Right lung (tissue), 5 donors: ENCODE results near the gene GRIN2D. TPM values are rescaled to one million over a fixed set of nuclear protein-coding genes. Genes with fewer than 3 reads are reported as not detected.

Source experiments
- DNase-seq, 2 donors: peaks; one replicate each; pipeline ENCODE4 v3.0.0-alpha.2; 2013
- polyA plus RNA-seq, 5 donors: library from polyadenylated mRNA; unstranded; fragments of 120-200 nt; gene quantifications; one replicate each; pipeline versions ENCODE4 v1.2.1 to v1.2.3, GENCODE V29; 2013; ENCODE audit warnings: inconsistent platforms in 1 of 5, low replicate concordance in 1 of 5; ENCODE audit not compliant: insufficient read length in 5 of 5, insufficient read depth in 1 of 5

Gene GRIN2D
- polyA plus RNA-seq, 5 donors, result 0.13 to 0.58 (median 0.40) TPM

DNA sequence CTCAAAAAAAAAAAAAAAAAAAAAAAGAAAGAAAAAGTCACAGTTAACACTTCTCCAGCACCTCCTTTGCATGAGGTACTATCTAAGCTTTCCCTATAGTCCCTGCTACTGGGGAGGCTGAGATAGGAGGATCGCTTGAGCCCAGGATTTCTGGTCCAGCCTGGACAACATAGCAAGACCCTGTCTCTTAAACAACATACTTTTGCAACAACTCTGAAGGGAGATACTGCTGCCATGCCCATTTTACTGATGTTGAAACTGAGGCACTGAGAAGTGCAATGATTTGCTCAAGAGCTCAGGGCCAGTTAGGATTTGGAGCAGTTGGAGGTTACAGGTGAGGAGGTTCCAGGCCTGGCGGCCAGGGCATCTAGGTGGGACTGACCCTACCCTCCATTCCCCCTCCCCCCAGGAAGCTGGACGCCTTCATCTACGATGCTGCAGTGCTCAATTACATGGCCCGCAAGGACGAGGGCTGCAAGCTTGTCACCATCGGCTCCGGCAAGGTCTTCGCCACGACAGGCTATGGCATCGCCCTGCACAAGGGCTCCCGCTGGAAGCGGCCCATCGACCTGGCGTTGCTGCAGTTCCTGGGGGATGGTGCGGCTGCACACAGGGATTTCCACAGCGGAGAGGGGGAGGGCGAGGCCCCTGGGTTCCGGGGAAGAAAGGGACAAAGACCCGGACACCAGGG, 48.0 kb downstream of the GRIN2D start:
- DNase-seq, result no peak

DNA sequence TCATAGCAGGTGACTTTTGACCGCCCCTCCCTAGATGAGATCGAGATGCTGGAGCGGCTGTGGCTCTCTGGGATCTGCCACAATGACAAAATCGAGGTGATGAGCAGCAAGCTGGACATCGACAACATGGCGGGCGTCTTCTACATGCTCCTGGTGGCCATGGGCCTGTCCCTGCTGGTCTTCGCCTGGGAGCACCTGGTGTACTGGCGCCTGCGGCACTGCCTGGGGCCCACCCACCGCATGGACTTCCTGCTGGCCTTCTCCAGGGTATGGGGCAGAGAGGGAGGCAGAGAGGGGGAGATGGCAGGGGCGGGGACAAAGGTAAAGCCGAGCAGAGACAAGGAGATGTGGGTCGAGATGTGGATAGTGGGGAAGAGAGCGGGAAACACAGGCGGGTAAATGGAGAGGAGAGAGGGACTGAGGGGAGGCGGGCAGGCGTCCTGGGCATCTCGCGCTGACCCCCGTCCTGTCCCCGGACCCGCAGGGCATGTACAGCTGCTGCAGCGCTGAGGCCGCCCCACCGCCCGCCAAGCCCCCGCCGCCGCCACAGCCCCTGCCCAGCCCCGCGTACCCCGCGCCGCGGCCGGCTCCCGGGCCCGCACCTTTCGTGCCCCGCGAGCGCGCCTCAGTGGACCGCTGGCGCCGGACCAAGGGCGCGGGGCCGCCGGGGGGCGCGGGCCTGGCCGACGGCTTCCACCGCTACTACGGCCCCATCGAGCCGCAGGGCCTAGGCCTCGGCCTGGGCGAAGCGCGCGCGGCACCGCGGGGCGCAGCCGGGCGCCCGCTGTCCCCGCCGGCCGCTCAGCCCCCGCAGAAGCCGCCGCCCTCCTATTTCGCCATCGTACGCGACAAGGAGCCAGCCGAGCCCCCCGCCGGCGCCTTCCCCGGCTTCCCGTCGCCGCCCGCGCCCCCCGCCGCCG, 48.9 kb downstream of the GRIN2D start:
- no peak for DNase-seq

DNA sequence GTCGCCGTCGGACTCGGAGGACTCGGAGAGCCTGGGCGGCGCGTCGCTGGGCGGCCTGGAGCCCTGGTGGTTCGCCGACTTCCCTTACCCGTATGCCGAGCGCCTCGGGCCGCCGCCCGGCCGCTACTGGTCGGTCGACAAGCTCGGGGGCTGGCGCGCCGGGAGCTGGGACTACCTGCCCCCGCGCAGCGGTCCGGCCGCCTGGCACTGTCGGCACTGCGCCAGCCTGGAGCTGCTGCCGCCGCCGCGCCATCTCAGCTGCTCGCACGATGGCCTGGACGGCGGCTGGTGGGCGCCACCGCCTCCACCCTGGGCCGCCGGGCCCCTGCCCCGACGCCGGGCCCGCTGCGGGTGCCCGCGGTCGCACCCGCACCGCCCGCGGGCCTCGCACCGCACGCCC, 49.8 kb downstream of the GRIN2D start:
- no peak for DNase-seq

Other genes starting within 250 kb of the GRIN2D start
- gene LIG1, start 223.3 kb upstream of the GRIN2D start, polyA plus RNA-seq, result 10 to 100 TPM; 56.9 to 71.4 (median 63.0) TPM
- gene ZSWIM9, start 223.0 kb upstream of the GRIN2D start, polyA plus RNA-seq, result 10 to 100 TPM in 3 of 5 donors, 1 to 10 TPM in 2; 7.7 to 11.5 (median 10.6) TPM
- 10 to 100 TPM; 58.7 to 96.3 (median 86.0) TPM for gene CARD8, start 137.8 kb upstream of the GRIN2D start, polyA plus RNA-seq
- 10 to 100 TPM in 1 of 5 donors, 1 to 10 TPM in 4; 8.1 to 10.6 (median 9.0) TPM for gene ZNF114, start 123.6 kb upstream of the GRIN2D start, polyA plus RNA-seq
- gene EMP3, start 68.1 kb upstream of the GRIN2D start, polyA plus RNA-seq, result 100 to 1,000 TPM in 4 of 5 donors, 10 to 100 TPM in 1; 98.1 to 129 (median 108) TPM
- 1 to 10 TPM; 6.6 to 9.2 (median 7.7) TPM for gene TMEM143, start 29.7 kb upstream of the GRIN2D start, polyA plus RNA-seq
- under 1 TPM in 1 of 5 donors, not detected in 4; 0.27 TPM for gene SYNGR4, start 29.3 kb upstream of the GRIN2D start, polyA plus RNA-seq
- gene KDELR1, start 2.1 kb upstream of the GRIN2D start, polyA plus RNA-seq, result 100 to 1,000 TPM; 141 to 191 (median 175) TPM
- 10 to 100 TPM; 17.5 to 30.9 (median 21.7) TPM for gene GRWD1, start 52.3 kb downstream of the GRIN2D start, polyA plus RNA-seq
- gene KCNJ14, start 61.9 kb downstream of the GRIN2D start, polyA plus RNA-seq, result 1 to 10 TPM in 3 of 5 donors, under 1 TPM in 2; 0.70 to 1.5 (median 1.2) TPM
- 100 to 1,000 TPM in 2 of 5 donors, 10 to 100 TPM in 3; 72.6 to 112 (median 87.8) TPM for gene CYTH2, start 75.7 kb downstream of the GRIN2D start, polyA plus RNA-seq
- 1 to 10 TPM; 1.4 to 4.0 (median 2.6) TPM for gene LMTK3, start 118.2 kb downstream of the GRIN2D start, polyA plus RNA-seq
- 1 to 10 TPM; 1.6 to 4.2 (median 3.3) TPM for gene SULT2B1, start 158.5 kb downstream of the GRIN2D start, polyA plus RNA-seq
- gene SPACA4, start 213.1 kb downstream of the GRIN2D start, polyA plus RNA-seq, result under 1 TPM; 0.11 to 0.76 (median 0.32) TPM
- gene FAM83E, start 221.4 kb downstream of the GRIN2D start, polyA plus RNA-seq, result 10 to 100 TPM in 2 of 5 donors, 1 to 10 TPM in 3; 3.7 to 11.6 (median 4.8) TPM
- gene RPL18, start 225.5 kb downstream of the GRIN2D start, polyA plus RNA-seq, result 1,000 to 10,000 TPM; 1,161 to 2,077 (median 1,395) TPM
- 10 to 100 TPM; 10.0 to 17.8 (median 11.6) TPM for gene SPHK2, start 225.8 kb downstream of the GRIN2D start, polyA plus RNA-seq
- gene DBP, start 243.7 kb downstream of the GRIN2D start, polyA plus RNA-seq, result 10 to 100 TPM in 3 of 5 donors, 1 to 10 TPM in 2; 6.3 to 14.0 (median 10.5) TPM